Activated CD4-positive, alpha-beta T cell treated with anti-CD3 and anti-CD28 coated beads for 36 hours (primary cell): ENCODE results near the gene PSG6. TPM values are rescaled to one million over a fixed set of nuclear protein-coding genes. Genes with fewer than 3 reads are reported as not detected.
"Not testable (repeated sequence)": the region's sequence is repeated elsewhere in the genome, so short reads cannot be mapped to it uniquely, and the experiment has no call there.

Source experiments
- ATAC-seq: fragments of 200-7000 bp; cut with Tn5 transposase; one replicate; pipeline ENCODE4 v1.10.0; 2021; ENCODE audit warnings: mild to moderate bottlenecking, moderate library complexity
- CTCF ChIA-PET: fragments of 350-600 bp; sonication (Branson Sonifier 250); formaldehyde crosslinking; loops from one replicate; lab custom pipeline; 2021; ENCODE audit warnings: antibody characterized with exemption; lab: Charles Lee
- POLR2A ChIA-PET: fragments of 350-600 bp; sonication (Branson Sonifier 250); formaldehyde crosslinking; loops from one replicate; lab custom pipeline; 2021; ENCODE audit warnings: antibody characterized with exemption, inconsistent platforms; lab: Charles Lee
- DNase-seq: peaks from one replicate; pipeline ENCODE4 v3.0.0-alpha.2; 2020
- H3K27ac Mint-ChIP-seq: one replicate; pipeline ENCODE4 v1.8.0; 2021; ENCODE audit warnings: mixed read lengths
- H3K27me3 Mint-ChIP-seq: one replicate; pipeline ENCODE4 v1.8.0; 2021; ENCODE audit warnings: mixed read lengths
- H3K36me3 Mint-ChIP-seq: one replicate; pipeline ENCODE4 v1.8.0; 2021; ENCODE audit warnings: low read depth, mixed read lengths
- H3K4me1 Mint-ChIP-seq: one replicate; pipeline ENCODE4 v1.8.0; 2021; ENCODE audit warnings: mixed read lengths
- H3K4me3 Mint-ChIP-seq: one replicate; pipeline ENCODE4 v1.8.0; 2021; ENCODE audit warnings: mild to moderate bottlenecking, moderate library complexity, mixed read lengths
- H3K9me3 Mint-ChIP-seq: one replicate; pipeline ENCODE4 v1.8.0; 2021; ENCODE audit warnings: low read depth, mixed read lengths
- intact Hi-C, 2 experiments: fragments of 100-400 bp; cut with DNase I in 1 of 2; cut with micrococcal nuclease in 1 of 2; formaldehyde crosslinking; loops; one replicate each; pipeline versions ENCODE4 v1.14.2 to v1.15.1; 2022 to 2024; cut with DNase I, micrococcal nuclease
- total RNA-seq, 2 experiments: library from RNA; stranded (reverse); gene quantifications; one replicate each; pipeline ENCODE4 v1.2.3, GENCODE V29; 2021

Gene PSG6
- total RNA-seq, result not detected

DNA sequence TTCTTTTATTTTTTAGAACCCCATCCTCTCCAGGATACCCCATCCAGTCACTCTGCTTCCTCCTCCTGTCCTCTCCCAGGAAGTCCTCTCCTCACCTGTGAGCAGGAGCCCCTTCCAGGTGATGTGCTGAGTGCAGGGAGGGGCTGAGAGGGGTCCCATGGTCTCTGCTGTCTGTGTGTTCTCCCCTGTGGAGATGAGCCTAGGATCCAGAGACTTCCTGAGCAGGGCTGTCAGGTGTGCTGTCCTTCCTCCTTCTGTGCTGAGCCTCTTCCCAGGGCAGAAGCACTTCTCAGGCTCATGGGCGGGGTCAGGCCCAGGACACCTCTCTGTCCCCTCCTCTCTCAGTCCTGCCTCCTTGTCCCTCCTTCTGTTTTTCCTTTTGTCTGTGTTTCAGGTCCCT is at the start of gene PSG6:
PSG6 (minus strand) TSS at position 261 of the 400 bp plus-strand sequence; CDS start at position 159, 102 bp downstream.
- H3K27me3 Mint-ChIP-seq, H3K9me3 Mint-ChIP-seq, H3K4me3 Mint-ChIP-seq, intact Hi-C loops, H3K27ac Mint-ChIP-seq, ATAC-seq, DNase-seq, H3K4me1 Mint-ChIP-seq, POLR2A ChIA-PET, CTCF ChIA-PET, H3K36me3 Mint-ChIP-seq: not testable (repeated sequence)

- H3K36me3 Mint-ChIP-seq, result no peaks in the 10 kb centered on the region
- H3K4me1 Mint-ChIP-seq, result no peaks in the 10 kb centered on the region
- peaks cover 17% of the 10 kb centered on the region for H3K27me3 Mint-ChIP-seq
- DNase-seq (no peak), ATAC-seq (no peak)
- no peak overlapping the region for H3K4me3 Mint-ChIP-seq
- no peak overlapping the region for H3K27ac Mint-ChIP-seq
- CTCF ChIA-PET, result no interaction called here
- intact Hi-C loops, result no loop called here
- POLR2A ChIA-PET, result no interaction called here
- H3K9me3 Mint-ChIP-seq, result no peaks in the 10 kb centered on the region
Measured at GRCh38 chr19:42965176-42965575, 47.5 kb upstream of the PSG6 start.

DNA sequence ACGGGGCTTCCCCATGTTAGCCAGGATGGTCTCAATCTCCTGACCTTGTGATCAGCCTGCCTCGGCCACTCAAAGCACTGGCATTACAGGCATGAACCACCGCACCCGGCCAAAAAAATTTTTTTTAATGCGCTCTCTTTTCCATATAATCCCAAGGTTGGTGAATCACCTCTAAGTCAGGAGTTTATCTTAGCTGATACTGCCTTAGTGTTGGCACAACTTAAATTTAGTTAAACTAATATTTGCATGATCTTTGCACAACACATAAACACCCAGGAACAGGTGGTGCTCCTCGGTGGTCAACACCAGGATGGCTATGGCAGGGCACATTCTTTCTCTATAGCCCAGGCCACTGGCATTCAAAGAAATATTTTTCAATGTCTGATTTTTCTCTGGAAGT is 43.4 kb upstream of the PSG6 start:
- ChIA-PET POLR2A (no interaction called here), CTCF (no interaction called here)
- peaks cover 9% of the 10 kb centered on the region for H3K9me3 Mint-ChIP-seq
- intact Hi-C loops, result no loop called here
- H3K27me3 Mint-ChIP-seq, result peaks cover 8% of the 10 kb centered on the region
- H3K36me3 Mint-ChIP-seq, result no peaks in the 10 kb centered on the region
- H3K4me3 Mint-ChIP-seq, result no peak overlapping the region
- DNase-seq (no peak), ATAC-seq (no peak)
- H3K4me1 Mint-ChIP-seq, result no peaks in the 10 kb centered on the region
- H3K27ac Mint-ChIP-seq, result no peak overlapping the region

DNA sequence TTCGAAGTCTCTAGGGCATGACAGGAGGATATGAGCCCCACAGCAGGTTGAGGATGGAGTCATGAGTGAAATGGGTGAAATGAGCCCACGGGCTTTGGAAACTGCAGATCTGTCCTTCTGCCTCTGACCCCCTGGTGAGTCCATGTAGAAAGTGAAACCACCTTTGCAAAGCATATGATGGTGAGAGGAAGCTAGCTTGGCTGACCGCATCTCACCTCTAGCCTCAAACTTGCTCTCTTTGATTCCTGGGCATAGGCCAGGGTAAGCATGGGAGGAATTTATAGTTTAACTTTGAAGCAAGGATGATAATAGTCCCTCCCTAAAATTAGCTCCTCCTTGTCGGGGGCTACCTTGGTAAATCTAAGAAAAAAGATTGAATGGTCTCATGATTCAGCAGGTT is 34.4 kb upstream of the PSG6 start:
- H3K4me3 Mint-ChIP-seq, result not testable (repeated sequence)

GRCh38 chr19:42951476-42951875 is 33.8 kb upstream of the PSG6 start:
- H3K27ac Mint-ChIP-seq, intact Hi-C loops, CTCF ChIA-PET, H3K9me3 Mint-ChIP-seq, ATAC-seq, H3K4me3 Mint-ChIP-seq, POLR2A ChIA-PET, DNase-seq, H3K4me1 Mint-ChIP-seq, H3K36me3 Mint-ChIP-seq, H3K27me3 Mint-ChIP-seq: not testable (repeated sequence)

More for the DNA sequence above, 34.4 kb upstream of the PSG6 start:
- CTCF ChIA-PET, POLR2A ChIA-PET, H3K4me1 Mint-ChIP-seq, ATAC-seq, H3K9me3 Mint-ChIP-seq, DNase-seq, H3K27me3 Mint-ChIP-seq, H3K27ac Mint-ChIP-seq, intact Hi-C loops, H3K36me3 Mint-ChIP-seq: not testable (repeated sequence)

GRCh38 chr19:42942187-42942789 is 24.6 kb upstream of the PSG6 start:
- ChIA-PET POLR2A (no interaction called here), CTCF (no interaction called here)
- peaks cover 9% of the 10 kb centered on the region for H3K27me3 Mint-ChIP-seq
- no peak for ATAC-seq
- no peak overlapping the region for H3K27ac Mint-ChIP-seq
- no peaks in the 10 kb centered on the region for H3K4me1 Mint-ChIP-seq
- no peaks in the 10 kb centered on the region for H3K36me3 Mint-ChIP-seq
- no peak overlapping the region for H3K4me3 Mint-ChIP-seq
- no peaks in the 10 kb centered on the region for H3K9me3 Mint-ChIP-seq
- intact Hi-C loops, result no loop called here
- DNase-seq, result peak; percentile 18

- H3K36me3 Mint-ChIP-seq, DNase-seq, H3K9me3 Mint-ChIP-seq, H3K27ac Mint-ChIP-seq, intact Hi-C loops, CTCF ChIA-PET, POLR2A ChIA-PET, ATAC-seq, H3K4me1 Mint-ChIP-seq, H3K27me3 Mint-ChIP-seq, H3K4me3 Mint-ChIP-seq: not testable (repeated sequence)
Measured at GRCh38 chr19:42937107-42937506, 19.4 kb upstream of the PSG6 start, which contains the start of gene PSG7. PSG7 (minus strand) TSS chr19:42937207; CDS start chr19:42937076, 131 bp downstream.

DNA sequence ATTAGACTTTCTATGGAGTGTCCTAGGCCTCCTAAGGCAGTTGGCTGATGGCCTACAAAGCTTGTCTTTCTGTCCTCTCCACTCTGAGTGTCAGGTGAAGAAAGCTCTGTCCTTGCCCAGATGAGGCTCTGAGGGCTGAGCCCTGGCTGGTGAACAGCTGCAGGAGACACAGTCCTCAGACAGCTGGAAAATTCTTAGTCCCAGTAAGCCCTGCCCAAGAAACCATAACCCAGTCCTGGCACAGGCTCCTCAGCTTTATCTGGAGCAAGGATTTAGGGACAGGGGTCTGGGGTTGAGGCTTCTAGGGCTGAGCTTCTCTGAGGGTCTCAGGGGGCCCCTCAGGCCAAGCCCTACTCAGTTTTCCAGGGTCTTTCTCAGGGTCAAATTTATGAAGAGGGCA is 17.0 kb upstream of the PSG6 start:
- ATAC-seq, H3K9me3 Mint-ChIP-seq, H3K36me3 Mint-ChIP-seq, POLR2A ChIA-PET, H3K27ac Mint-ChIP-seq, H3K4me3 Mint-ChIP-seq, DNase-seq, H3K27me3 Mint-ChIP-seq, H3K4me1 Mint-ChIP-seq: not testable (repeated sequence)
- CTCF ChIA-PET, result interaction anchor here (1.5 kb wide), 1 partner anchor 9 kb away, joined by 3 read pairs; no protein-coding TSS in a partner anchor
- intact Hi-C loops, result loop anchor here in 1 of 2 experiments (5.0 kb wide), 1 partner anchor 153 kb away; no protein-coding TSS in a partner anchor

DNA sequence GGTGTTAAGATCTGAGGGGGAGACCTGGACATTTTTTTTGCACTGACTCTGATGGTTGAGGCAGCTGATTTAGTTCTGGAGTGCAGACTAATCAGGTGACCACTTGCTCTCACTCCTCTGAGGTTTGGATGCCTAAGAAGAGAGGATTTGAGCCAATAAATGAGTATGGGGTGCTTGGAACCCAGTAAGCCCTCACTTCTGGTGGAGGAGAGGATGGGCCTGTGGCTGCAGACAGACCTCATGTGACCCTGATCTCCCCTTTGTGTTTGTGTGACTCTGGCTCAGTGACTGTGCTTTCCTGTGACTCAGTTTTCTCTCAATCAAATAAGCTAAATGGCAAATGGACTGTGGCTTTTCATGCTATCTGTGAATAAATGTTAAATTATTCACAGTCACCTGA is 16.5 kb upstream of the PSG6 start:
- ATAC-seq, DNase-seq, H3K4me3 Mint-ChIP-seq, POLR2A ChIA-PET, H3K36me3 Mint-ChIP-seq, H3K27me3 Mint-ChIP-seq, H3K9me3 Mint-ChIP-seq, H3K4me1 Mint-ChIP-seq, H3K27ac Mint-ChIP-seq: not testable (repeated sequence)
- intact Hi-C loops, result loop anchor here in 1 of 2 experiments (5.0 kb wide), 1 partner anchor 153 kb away; no protein-coding TSS in a partner anchor
- CTCF ChIA-PET, result interaction anchor here (1.5 kb wide), 1 partner anchor 9 kb away, joined by 3 read pairs; no protein-coding TSS in a partner anchor

GRCh38 chr19:42933412-42933811 is 15.7 kb upstream of the PSG6 start:
- POLR2A ChIA-PET, H3K4me3 Mint-ChIP-seq, ATAC-seq, H3K9me3 Mint-ChIP-seq, DNase-seq, H3K4me1 Mint-ChIP-seq, H3K36me3 Mint-ChIP-seq, H3K27me3 Mint-ChIP-seq, H3K27ac Mint-ChIP-seq: not testable (repeated sequence)
- intact Hi-C loops, result loop anchor here in 1 of 2 experiments (5.0 kb wide), 1 partner anchor 154 kb away; no protein-coding TSS in a partner anchor
- CTCF ChIA-PET, result interaction anchor here (1.5 kb wide), 1 partner anchor 8 kb away, joined by 3 read pairs; no protein-coding TSS in a partner anchor

GRCh38 chr19:42932485-42933101 is 14.9 kb upstream of the PSG6 start:
- H3K27ac Mint-ChIP-seq, H3K27me3 Mint-ChIP-seq, H3K4me1 Mint-ChIP-seq, ATAC-seq, H3K9me3 Mint-ChIP-seq, DNase-seq, POLR2A ChIA-PET, H3K4me3 Mint-ChIP-seq, H3K36me3 Mint-ChIP-seq: not testable (repeated sequence)
- CTCF ChIA-PET, result interaction anchor here (1.1 kb wide), 1 partner anchor 9 kb away, joined by 3 read pairs; no protein-coding TSS in a partner anchor
- intact Hi-C loops, result loop anchor here in 1 of 2 experiments (5.0 kb wide), 1 partner anchor 155 kb away; no protein-coding TSS in a partner anchor

- H3K4me1 Mint-ChIP-seq, H3K9me3 Mint-ChIP-seq, H3K36me3 Mint-ChIP-seq, ATAC-seq, H3K4me3 Mint-ChIP-seq, CTCF ChIA-PET, H3K27ac Mint-ChIP-seq, POLR2A ChIA-PET: not testable (repeated sequence)
- H3K27me3 Mint-ChIP-seq, result peaks cover 11% of the 10 kb centered on the region
- peak; percentile 68 for DNase-seq
- intact Hi-C loops, result loop anchor here in 1 of 2 experiments (5.0 kb wide), 1 partner anchor 157 kb away; no protein-coding TSS in a partner anchor
Measured at GRCh38 chr19:42930214-42930613, 12.5 kb upstream of the PSG6 start.
